Panc1 (cell line): Measurements from ENCODE around the gene CNPPD1.

ENCODE experiments used
- CTCF ChIP-seq: fragments of 450-650 bp; IDR thresholded peaks from 2 replicates; pipeline ENCODE4 v1.5.1; 2017; ENCODE audit warnings: mild to moderate bottlenecking
- POLR2AphosphoS5 ChIP-seq: IDR thresholded peaks from 2 replicates; pipeline ENCODE4 v1.6.1; 2012; ENCODE audit warnings: mild to moderate bottlenecking, low read depth, low read length, moderate library complexity
- SIN3A ChIP-seq: IDR thresholded peaks from 2 replicates; pipeline ENCODE4 v1.6.1; 2012; ENCODE audit warnings: low read depth, mild to moderate bottlenecking, low read length, moderate library complexity, borderline replicate concordance; ENCODE audit not compliant: insufficient read depth
- TF ChIP-seq, protein P1 (sequence below), 2 experiments: IDR thresholded peaks; 2 replicates each; pipeline ENCODE4 v1.6.1; 2011 to 2012; ENCODE audit warnings: low read depth in 2 of 2, control low read depth in 1 of 2, low read length in 1 of 2, mild to moderate bottlenecking in 1 of 2, moderate library complexity in 1 of 2; ENCODE audit not compliant: insufficient read depth in 1 of 2

GRCh38 chr2:219198974-219199373, 22.2 kb upstream of the CNPPD1 start:
- TF ChIP-seq CTCF (no peak), SIN3A (no peak), POLR2AphosphoS5 (no peak)
- TF ChIP-seq, protein P1, sequence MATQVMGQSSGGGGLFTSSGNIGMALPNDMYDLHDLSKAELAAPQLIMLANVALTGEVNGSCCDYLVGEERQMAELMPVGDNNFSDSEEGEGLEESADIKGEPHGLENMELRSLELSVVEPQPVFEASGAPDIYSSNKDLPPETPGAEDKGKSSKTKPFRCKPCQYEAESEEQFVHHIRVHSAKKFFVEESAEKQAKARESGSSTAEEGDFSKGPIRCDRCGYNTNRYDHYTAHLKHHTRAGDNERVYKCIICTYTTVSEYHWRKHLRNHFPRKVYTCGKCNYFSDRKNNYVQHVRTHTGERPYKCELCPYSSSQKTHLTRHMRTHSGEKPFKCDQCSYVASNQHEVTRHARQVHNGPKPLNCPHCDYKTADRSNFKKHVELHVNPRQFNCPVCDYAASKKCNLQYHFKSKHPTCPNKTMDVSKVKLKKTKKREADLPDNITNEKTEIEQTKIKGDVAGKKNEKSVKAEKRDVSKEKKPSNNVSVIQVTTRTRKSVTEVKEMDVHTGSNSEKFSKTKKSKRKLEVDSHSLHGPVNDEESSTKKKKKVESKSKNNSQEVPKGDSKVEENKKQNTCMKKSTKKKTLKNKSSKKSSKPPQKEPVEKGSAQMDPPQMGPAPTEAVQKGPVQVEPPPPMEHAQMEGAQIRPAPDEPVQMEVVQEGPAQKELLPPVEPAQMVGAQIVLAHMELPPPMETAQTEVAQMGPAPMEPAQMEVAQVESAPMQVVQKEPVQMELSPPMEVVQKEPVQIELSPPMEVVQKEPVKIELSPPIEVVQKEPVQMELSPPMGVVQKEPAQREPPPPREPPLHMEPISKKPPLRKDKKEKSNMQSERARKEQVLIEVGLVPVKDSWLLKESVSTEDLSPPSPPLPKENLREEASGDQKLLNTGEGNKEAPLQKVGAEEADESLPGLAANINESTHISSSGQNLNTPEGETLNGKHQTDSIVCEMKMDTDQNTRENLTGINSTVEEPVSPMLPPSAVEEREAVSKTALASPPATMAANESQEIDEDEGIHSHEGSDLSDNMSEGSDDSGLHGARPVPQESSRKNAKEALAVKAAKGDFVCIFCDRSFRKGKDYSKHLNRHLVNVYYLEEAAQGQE (IDR thresholded peaks at IDR 0.05; ENCODE audit: insufficient read depth in 1 of 2, low read depth in 2 of 2, low read length in 1 of 2), result no peak
